ENCODE measurements around the gene STXBP6. TPM values are rescaled to one million over a fixed set of nuclear protein-coding genes. Genes with fewer than 3 reads are reported as not detected.
"Not testable (repeated sequence)": the region's sequence is repeated elsewhere in the genome, so short reads cannot be mapped to it uniquely, and the experiment has no call there.

STXBP6 gene
- total RNA-seq, 1 donor from 2014 or later, result not detected

DNA sequence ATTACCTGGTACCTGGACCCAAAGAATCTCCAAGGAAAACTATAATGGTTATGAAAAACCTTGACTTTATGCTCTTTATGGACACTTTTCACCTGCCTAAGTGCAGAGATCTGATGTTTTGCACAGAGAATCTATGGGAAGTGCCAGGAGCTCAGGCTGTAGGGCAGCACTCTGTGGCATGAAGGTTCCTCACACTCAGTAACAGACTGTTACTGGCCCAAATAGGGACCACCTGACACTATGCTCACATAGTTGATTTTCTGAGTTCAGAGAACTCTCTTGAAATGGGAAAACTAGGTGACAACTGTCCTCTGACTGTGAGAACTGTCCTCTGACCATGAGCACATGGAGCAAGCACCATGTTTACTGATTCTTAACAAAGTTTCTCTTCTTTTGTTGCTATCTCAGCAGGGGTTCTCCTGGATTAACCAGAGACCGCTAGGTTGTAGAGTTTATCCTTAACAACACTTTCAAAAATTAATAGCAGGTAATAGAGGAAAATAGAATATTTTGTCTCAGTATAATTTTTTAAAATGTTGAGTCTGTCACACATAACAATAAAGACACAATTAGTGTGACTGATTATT, 101.6 kb downstream of the STXBP6 start:
- no peak overlapping the region for H3K27ac Mint-ChIP-seq
- H3K9me3 Mint-ChIP-seq, result no peaks in the 10 kb centered on the region
- intact Hi-C loops (cut with micrococcal nuclease), result no loop called here
- H3K4me3 Mint-ChIP-seq (ENCODE audit: low read depth), result no peak overlapping the region
- DNase-seq (ENCODE audit: low spot score), result no peak
- no peaks in the 10 kb centered on the region for H3K4me1 Mint-ChIP-seq (ENCODE audit: low read depth)
- H3K27me3 Mint-ChIP-seq (ENCODE audit: low read depth), result no peaks in the 10 kb centered on the region
- H3K36me3 Mint-ChIP-seq (ENCODE audit: low read depth), result no peaks in the 10 kb centered on the region

DNA sequence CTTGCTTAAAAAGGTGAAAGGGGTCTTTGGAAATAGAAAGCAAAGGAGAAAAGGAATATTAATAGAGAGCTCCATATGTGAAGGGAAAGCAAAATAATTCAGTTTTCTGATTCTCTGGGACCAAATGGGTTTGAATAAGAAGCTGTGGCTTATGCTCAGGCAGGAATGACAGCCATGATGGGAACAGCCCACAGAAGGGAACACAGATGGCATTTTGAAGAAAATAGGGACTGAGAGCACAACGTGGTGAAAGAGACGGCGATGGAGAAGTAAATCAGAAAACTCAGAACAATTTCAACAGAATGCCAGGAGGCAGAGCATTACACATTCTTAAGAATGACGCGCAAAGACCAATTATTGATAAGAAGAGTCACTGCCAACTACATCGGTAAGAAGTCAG, 102.8 kb downstream of the STXBP6 start:
- Mint-ChIP-seq H3K4me3 (ENCODE audit: low read depth) (no peak overlapping the region), H3K9me3 (no peaks in the 10 kb centered on the region), H3K4me1 (ENCODE audit: low read depth) (no peaks in the 10 kb centered on the region), H3K27ac (no peak overlapping the region), H3K27me3 (ENCODE audit: low read depth) (no peaks in the 10 kb centered on the region), H3K36me3 (ENCODE audit: low read depth) (no peaks in the 10 kb centered on the region)
- intact Hi-C loops (cut with micrococcal nuclease), result no loop called here
- DNase-seq (ENCODE audit: low spot score), result no peak

DNA sequence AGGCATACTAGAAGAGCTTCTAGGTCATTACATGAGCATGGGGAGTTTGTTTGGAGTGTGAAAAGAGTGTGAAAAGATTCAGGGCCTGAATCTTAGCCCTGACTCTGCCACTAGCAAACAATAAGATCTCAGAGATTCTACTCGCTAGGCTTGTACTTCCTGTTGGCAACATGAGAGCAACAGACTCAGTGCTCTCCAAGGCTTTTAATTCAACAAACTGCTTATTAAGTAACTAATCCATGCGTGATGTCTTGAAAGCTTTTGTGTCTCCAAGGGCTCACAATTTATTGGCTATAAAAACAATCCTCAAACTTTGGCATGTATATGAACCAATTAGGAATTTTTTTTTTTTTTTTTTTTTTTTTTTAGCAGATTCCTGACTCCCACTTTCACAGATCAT, 105.1 kb downstream of the STXBP6 start:
- no peaks in the 10 kb centered on the region for H3K36me3 Mint-ChIP-seq (ENCODE audit: low read depth)
- intact Hi-C loops (cut with micrococcal nuclease), result no loop called here
- H3K4me1 Mint-ChIP-seq (ENCODE audit: low read depth), result no peaks in the 10 kb centered on the region
- H3K9me3 Mint-ChIP-seq, result no peaks in the 10 kb centered on the region
- H3K27me3 Mint-ChIP-seq (ENCODE audit: low read depth), result no peaks in the 10 kb centered on the region
- H3K4me3 Mint-ChIP-seq (ENCODE audit: low read depth), result no peak overlapping the region
- no peak for DNase-seq (ENCODE audit: low spot score)
- H3K27ac Mint-ChIP-seq, result no peak overlapping the region

DNA sequence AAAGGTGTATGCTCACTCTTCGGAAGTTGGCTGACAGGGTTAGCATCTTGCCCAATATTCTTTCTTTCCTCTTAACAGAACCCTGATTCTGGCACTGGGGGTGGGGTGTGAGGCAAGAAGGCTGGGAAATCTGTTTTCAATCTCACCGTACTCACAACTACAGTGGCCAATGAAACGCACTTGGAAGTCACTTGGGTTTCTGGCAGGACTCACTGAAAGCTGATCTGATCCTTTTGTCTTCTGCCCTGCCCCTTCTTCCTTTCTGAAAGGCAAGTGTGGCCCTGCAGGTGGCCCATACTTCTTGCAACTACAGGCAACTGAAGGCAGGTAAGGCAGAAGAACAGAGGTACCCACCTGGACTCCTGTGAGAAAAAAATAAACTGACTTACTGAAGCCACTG, 106.9 kb downstream of the STXBP6 start:
- Mint-ChIP-seq H3K4me3 (ENCODE audit: low read depth) (no peak overlapping the region), H3K27me3 (ENCODE audit: low read depth) (no peaks in the 10 kb centered on the region), H3K27ac (no peak overlapping the region), H3K4me1 (ENCODE audit: low read depth) (no peaks in the 10 kb centered on the region), H3K9me3 (no peaks in the 10 kb centered on the region), H3K36me3 (ENCODE audit: low read depth) (no peaks in the 10 kb centered on the region)
- intact Hi-C loops (cut with micrococcal nuclease), result no loop called here
- DNase-seq (ENCODE audit: low spot score), result no peak

DNA sequence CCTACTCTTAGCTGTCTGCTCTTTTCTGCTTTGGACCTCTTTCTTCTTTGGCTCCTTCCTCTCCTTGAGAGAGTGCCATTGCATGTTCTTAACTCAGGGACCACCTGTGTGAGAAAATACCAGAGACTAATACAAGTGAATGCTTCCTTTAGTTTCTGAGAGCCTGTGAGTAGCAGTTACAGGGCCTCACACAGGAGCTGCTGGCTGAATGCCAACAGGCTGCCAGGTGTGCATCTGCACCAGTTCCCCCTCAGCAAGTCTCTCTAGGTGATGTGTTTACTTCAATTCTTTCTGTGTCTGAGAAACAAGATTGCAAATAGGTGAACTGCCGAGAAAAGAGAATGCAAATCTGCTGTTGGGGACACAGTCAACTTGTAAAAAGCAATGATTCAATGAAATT, 108.2 kb downstream of the STXBP6 start:
- H3K9me3 Mint-ChIP-seq, result no peaks in the 10 kb centered on the region
- H3K27me3 Mint-ChIP-seq (ENCODE audit: low read depth), result no peaks in the 10 kb centered on the region
- no peak for DNase-seq (ENCODE audit: low spot score)
- intact Hi-C loops (cut with micrococcal nuclease), result no loop called here
- H3K27ac Mint-ChIP-seq, result no peak overlapping the region
- no peaks in the 10 kb centered on the region for H3K4me1 Mint-ChIP-seq (ENCODE audit: low read depth)
- H3K4me3 Mint-ChIP-seq (ENCODE audit: low read depth), result no peak overlapping the region
- H3K36me3 Mint-ChIP-seq (ENCODE audit: low read depth), result no peaks in the 10 kb centered on the region

DNA sequence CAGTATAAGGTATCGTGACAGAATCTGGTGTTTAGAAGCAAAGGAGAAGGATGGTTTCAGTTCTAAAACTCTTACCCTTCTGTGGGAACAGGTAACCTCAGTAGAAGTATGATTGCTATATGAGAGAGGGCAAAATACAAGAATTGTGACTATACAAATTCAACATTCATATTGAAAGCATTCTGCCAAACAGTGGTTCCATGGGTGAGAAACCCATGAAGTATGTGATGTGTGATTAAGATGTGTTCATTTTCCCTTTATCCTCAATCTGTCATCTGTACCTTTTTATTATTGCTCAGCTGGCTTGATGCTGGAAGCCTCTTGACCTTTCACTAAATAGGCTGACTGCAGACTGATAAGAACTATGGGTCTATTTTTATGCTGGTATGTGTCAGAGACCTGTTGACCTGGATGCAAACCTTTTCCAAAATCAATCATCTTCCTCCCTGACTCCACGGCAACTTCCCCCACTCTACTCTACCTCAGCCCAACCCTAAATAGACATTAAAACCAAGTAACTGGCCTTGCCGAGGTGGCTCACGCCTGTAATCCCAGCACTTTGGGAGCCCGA, 109.6 kb downstream of the STXBP6 start:
- no peaks in the 10 kb centered on the region for H3K27me3 Mint-ChIP-seq (ENCODE audit: low read depth)
- no peaks in the 10 kb centered on the region for H3K36me3 Mint-ChIP-seq (ENCODE audit: low read depth)
- H3K4me1 Mint-ChIP-seq (ENCODE audit: low read depth), result no peaks in the 10 kb centered on the region
- intact Hi-C loops (cut with micrococcal nuclease), result no loop called here
- no peak overlapping the region for H3K27ac Mint-ChIP-seq
- H3K4me3 Mint-ChIP-seq (ENCODE audit: low read depth), result no peak overlapping the region
- DNase-seq (ENCODE audit: low spot score), result no peak
- H3K9me3 Mint-ChIP-seq, result no peaks in the 10 kb centered on the region

DNA sequence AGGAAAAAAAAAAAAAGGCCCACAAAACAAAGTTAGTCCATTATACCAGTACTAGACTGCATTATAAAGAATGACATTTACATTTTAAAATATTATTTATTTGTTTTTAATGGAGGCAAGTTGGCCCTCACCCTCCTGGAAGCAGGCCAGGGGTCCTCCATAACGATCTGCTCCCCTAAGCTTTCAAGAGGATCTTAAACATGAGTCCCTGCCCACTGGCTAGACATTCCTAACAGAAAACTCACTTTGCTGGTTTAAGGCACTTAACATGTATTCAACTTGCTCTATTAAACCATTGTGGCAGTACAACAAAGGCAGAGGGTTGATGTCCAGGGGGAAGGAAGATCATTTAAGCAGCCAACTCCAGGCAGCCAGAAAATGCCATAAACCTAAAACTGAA, 111.4 kb downstream of the STXBP6 start:
- Mint-ChIP-seq H3K36me3 (ENCODE audit: low read depth) (no peaks in the 10 kb centered on the region), H3K4me1 (ENCODE audit: low read depth) (no peaks in the 10 kb centered on the region), H3K27ac (no peak overlapping the region), H3K27me3 (ENCODE audit: low read depth) (no peaks in the 10 kb centered on the region), H3K4me3 (ENCODE audit: low read depth) (no peak overlapping the region), H3K9me3 (no peaks in the 10 kb centered on the region)
- no peak for DNase-seq (ENCODE audit: low spot score)
- intact Hi-C loops (cut with micrococcal nuclease), result no loop called here

DNA sequence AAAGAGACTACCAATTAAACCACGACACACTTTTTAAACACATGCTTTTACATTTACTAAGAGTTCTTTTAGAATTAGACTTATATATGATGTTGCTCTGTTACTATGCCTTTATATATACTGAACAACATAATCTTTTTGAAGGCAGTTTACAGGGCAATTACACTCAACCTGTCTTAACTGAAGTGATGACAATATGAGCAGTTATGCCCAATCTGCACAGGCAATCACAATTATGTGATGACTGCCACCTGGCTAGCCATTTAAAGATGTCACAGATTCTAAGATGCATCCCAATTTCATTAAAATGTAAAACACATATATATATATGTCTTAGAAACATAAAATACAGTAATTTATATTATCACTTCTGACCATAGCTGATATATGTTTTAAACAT, 112.6 kb downstream of the STXBP6 start:
- H3K4me1 Mint-ChIP-seq (ENCODE audit: low read depth), result no peaks in the 10 kb centered on the region
- H3K27me3 Mint-ChIP-seq (ENCODE audit: low read depth), result no peaks in the 10 kb centered on the region
- no peak for DNase-seq (ENCODE audit: low spot score)
- no peak overlapping the region for H3K4me3 Mint-ChIP-seq (ENCODE audit: low read depth)
- intact Hi-C loops (cut with micrococcal nuclease), result no loop called here
- H3K36me3 Mint-ChIP-seq (ENCODE audit: low read depth), result no peaks in the 10 kb centered on the region
- no peak overlapping the region for H3K27ac Mint-ChIP-seq
- no peaks in the 10 kb centered on the region for H3K9me3 Mint-ChIP-seq

DNA sequence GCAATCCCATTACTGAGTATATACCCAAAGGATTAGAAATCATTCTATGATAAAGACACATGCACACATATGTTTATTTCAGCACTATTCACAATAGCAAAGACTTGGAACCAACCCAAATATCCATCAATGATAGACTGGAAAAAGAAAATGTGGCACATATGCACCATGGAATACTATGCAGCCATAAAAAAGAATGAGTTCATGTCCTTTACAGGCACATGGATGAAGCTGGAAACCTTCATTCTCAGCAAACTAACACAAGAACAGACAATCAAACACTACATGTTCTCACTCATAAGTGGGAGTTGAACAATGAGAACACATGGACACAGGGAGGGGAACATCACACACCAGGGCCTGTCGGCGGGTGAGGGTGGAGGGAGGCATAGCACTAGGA, 113.2 kb downstream of the STXBP6 start:
- DNase-seq (ENCODE audit: low spot score); H3K9me3 Mint-ChIP-seq; H3K27me3 Mint-ChIP-seq (ENCODE audit: low read depth); intact Hi-C loops (cut with micrococcal nuclease); H3K4me3 Mint-ChIP-seq (ENCODE audit: low read depth); H3K4me1 Mint-ChIP-seq (ENCODE audit: low read depth); H3K27ac Mint-ChIP-seq; H3K36me3 Mint-ChIP-seq (ENCODE audit: low read depth): not testable (repeated sequence)

DNA sequence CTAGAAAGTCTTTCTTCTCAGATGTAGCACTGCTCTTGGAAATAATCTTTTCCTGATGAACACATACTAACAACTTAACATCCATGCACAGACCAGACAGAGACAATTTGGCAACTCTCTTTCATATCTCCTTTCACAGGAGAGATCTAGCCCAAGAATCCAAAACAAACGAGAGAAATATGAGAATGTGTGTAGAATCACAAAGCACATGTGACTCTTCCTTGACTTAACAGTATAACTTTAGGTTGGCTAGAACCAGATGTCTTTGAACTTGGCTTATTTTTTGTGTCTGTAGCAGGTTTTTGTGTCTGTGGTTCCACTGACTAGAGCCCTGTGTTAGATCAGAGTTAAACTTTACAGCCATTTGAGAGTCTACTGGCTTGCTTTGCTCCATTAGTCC, 114.2 kb downstream of the STXBP6 start:
- no peak for DNase-seq (ENCODE audit: low spot score)
- Mint-ChIP-seq H3K4me3 (ENCODE audit: low read depth) (no peak overlapping the region), H3K27ac (no peak overlapping the region), H3K27me3 (ENCODE audit: low read depth) (no peaks in the 10 kb centered on the region), H3K36me3 (ENCODE audit: low read depth) (no peaks in the 10 kb centered on the region), H3K9me3 (no peaks in the 10 kb centered on the region), H3K4me1 (ENCODE audit: low read depth) (no peaks in the 10 kb centered on the region)
- intact Hi-C loops (cut with micrococcal nuclease), result no loop called here

DNA sequence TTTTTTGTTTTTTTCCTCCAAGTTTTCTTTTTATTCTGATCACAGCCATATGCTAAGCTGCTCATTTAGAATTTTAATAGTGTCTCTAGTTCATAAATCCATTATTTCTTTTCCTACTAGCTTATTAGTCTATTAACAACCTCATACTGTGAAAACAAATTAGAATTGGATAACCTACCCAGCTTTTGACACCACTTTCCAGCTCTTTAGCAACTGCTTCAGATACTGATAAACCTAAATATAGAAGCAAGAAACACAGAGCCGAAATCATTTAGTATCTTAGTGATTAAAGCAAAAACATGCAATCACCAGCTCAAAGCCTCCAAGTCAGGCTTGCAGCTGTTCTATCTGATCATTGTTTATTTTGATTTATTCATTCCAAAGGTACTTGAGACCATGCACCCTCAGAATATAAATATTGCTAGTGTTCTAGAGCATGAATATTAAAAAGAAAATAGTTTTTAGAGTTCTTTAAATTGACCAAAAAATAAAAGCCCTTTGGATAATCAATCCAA, 121.5 kb downstream of the STXBP6 start:
- Mint-ChIP-seq H3K27me3 (ENCODE audit: low read depth) (no peaks in the 10 kb centered on the region), H3K27ac (no peak overlapping the region), H3K4me3 (ENCODE audit: low read depth) (no peak overlapping the region), H3K36me3 (ENCODE audit: low read depth) (no peaks in the 10 kb centered on the region), H3K4me1 (ENCODE audit: low read depth) (no peaks in the 10 kb centered on the region), H3K9me3 (no peaks in the 10 kb centered on the region)
- intact Hi-C loops (cut with micrococcal nuclease), result no loop called here
- DNase-seq (ENCODE audit: low spot score), result no peak

DNA sequence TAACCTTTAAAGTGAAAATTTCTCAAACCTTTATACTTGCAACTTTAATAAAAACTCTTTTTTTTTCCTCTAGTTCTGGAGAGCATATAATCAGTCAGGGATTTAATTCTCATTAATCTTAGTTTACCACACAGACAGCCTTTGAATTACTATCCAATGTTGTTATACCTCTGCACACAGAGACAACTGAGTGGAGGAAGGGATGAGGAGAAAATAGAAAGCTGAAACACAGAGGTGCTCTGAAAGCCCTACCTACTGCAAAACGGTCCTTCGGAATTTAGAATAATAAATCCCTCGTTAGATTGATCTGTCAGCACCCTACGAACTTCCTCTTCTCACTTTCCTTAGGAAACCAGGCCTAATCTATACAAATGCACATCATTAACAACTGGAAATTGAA, 122.1 kb downstream of the STXBP6 start:
- DNase-seq (ENCODE audit: low spot score), result no peak
- Mint-ChIP-seq H3K27ac (no peak overlapping the region), H3K9me3 (no peaks in the 10 kb centered on the region), H3K4me1 (ENCODE audit: low read depth) (no peaks in the 10 kb centered on the region), H3K4me3 (ENCODE audit: low read depth) (no peak overlapping the region), H3K36me3 (ENCODE audit: low read depth) (no peaks in the 10 kb centered on the region), H3K27me3 (ENCODE audit: low read depth) (no peaks in the 10 kb centered on the region)
- intact Hi-C loops (cut with micrococcal nuclease), result no loop called here

DNA sequence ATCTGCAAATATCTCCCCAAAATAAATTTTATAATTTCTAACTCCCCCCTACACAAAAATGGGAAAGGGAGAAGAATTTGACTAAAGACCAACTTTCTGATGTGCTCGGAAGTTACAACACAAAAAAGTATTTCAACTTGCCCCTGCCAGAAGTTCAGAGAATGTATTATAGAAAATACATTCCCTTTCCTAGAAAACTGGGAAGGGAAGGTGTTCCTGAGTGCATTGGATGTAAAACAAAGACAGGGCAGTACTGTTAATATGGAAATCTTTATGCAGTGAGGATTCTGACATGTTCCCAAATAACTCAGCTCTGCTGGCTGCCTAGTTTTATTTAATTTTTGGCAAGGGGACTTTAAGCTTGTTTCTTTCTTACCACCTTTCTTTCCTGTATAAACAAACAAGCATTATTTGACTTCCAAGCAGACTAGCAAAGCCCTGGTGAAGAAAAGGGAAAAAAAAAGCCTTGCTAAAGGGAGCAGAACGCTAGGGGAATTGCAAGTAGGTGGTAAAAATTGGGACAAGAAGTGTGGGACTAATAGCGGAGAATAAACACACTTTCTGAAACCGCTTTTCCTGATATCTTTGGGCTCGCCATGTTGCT, 124.1 kb downstream of the STXBP6 start:
- H3K27me3 Mint-ChIP-seq (ENCODE audit: low read depth), result peaks cover 6% of the 10 kb centered on the region
- intact Hi-C loops (cut with micrococcal nuclease), result no loop called here

More for the DNA sequence above, 124.1 kb downstream of the STXBP6 start:
- H3K9me3 Mint-ChIP-seq, result no peaks in the 10 kb centered on the region
- no peak overlapping the region for H3K4me3 Mint-ChIP-seq (ENCODE audit: low read depth)
- H3K27ac Mint-ChIP-seq, result no peak overlapping the region
- H3K4me1 Mint-ChIP-seq (ENCODE audit: low read depth), result no peaks in the 10 kb centered on the region
- no peak for DNase-seq (ENCODE audit: low spot score)
- no peaks in the 10 kb centered on the region for H3K36me3 Mint-ChIP-seq (ENCODE audit: low read depth)
